AG09309 (cell line): ENCODE data around the gene KHDRBS2.
"Not testable (repeated sequence)": the region's sequence is repeated elsewhere in the genome, so short reads cannot be mapped to it uniquely, and the experiment has no call there.

Experiments used
- DNase-seq: peaks from one replicate; pipeline ENCODE4 v3.0.0-alpha.2; 2010; ENCODE audit warnings: low read depth
- H3K4me3 ChIP-seq: 2 replicates; pipeline ENCODE4 v1.5.1; 2011; ENCODE audit warnings: mild to moderate bottlenecking, low read depth, low read length, moderate library complexity; ENCODE audit not compliant: control insufficient read depth
- CTCF ChIP-seq: IDR thresholded peaks from 2 replicates; pipeline ENCODE4 v1.5.1; 2011; ENCODE audit warnings: mild to moderate bottlenecking, low read depth, low read length, inconsistent platforms; ENCODE audit not compliant: insufficient read depth, control insufficient read depth; ENCODE audit errors: missing control alignments

Gene KHDRBS2

GRCh38 chr6:61817716-61818115 is 468.3 kb downstream of the KHDRBS2 start:
- no peak for DNase-seq
- no peak overlapping the region for H3K4me3 ChIP-seq
- TF ChIP-seq CTCF: no peak

- TF ChIP-seq CTCF: no peak
- no peak for DNase-seq
- no peak overlapping the region for H3K4me3 ChIP-seq
Observed at GRCh38 chr6:61810047-61810446, 476.0 kb downstream of the KHDRBS2 start.

GRCh38 chr6:61809004-61809595 is 476.9 kb downstream of the KHDRBS2 start:
- peak; percentile 12 for TF ChIP-seq CTCF
- H3K4me3 ChIP-seq: no peak overlapping the region
- no peak for DNase-seq

GRCh38 chr6:61787998-61788397 is 498.0 kb downstream of the KHDRBS2 start:
- no peak for TF ChIP-seq CTCF
- no peak for DNase-seq
- no peak overlapping the region for H3K4me3 ChIP-seq

- DNase-seq, H3K4me3 ChIP-seq: not testable (repeated sequence)
Observed at GRCh38 chr6:61769446-61769845, 516.6 kb downstream of the KHDRBS2 start.

GRCh38 chr6:61755739-61756138 is 530.3 kb downstream of the KHDRBS2 start:
- TF ChIP-seq CTCF: no peak
- no peak for DNase-seq

GRCh38 chr6:61751986-61752385 is 534.0 kb downstream of the KHDRBS2 start:
- DNase-seq: no peak
- no peak for TF ChIP-seq CTCF
- H3K4me3 ChIP-seq: no peak overlapping the region

More at GRCh38 chr6:61755739-61756138, 530.3 kb downstream of the KHDRBS2 start:
- no peak overlapping the region for H3K4me3 ChIP-seq
